Glomerular endothelial cell (primary cell): ENCODE results near the gene MECR. TPM values are rescaled to one million over a fixed set of nuclear protein-coding genes. Genes with fewer than 3 reads are reported as not detected.

ENCODE experiments used
- DNase-seq: peaks from one replicate; pipeline ENCODE4 v3.0.0-alpha.2; 2011; ENCODE audit warnings: low read depth, low spot score; ENCODE audit errors: extremely low read depth
- total RNA-seq: library from RNA; depleted of rRNA; stranded (reverse); fragments of >200 nt; gene quantifications from 2 replicates; pipeline ENCODE4 v1.2.3, GENCODE V29; 2015

The MECR gene
- total RNA-seq, 1 donor from 2014 or later = 25.1 TPM

DNA sequence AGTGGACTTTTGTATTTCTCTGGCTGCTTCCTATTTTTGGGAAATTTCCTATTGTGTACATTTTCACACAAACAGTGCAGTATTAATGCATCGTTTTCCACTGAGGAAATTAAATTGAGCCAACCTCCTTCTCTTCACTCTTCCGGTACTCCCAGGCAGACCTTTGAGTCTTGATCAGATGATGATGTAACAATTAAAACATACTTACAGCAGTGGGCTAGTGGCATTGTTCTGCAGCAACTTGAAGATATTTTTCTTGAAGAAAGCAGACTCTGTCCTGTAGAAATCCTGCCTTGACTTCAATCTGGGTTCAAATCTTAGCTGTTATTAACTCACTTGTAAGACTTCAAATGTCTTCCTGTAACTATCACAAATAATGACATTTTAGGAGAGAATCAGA lies 88.0 kb downstream of the MECR start:
- no peak for DNase-seq

Other genes starting within 250 kb of the MECR start
- gene TMEM200B, start 107.0 kb downstream of the MECR start, total RNA-seq = 0.41 and 2.4 TPM in 2 replicates
- gene SRSF4, start 49.0 kb downstream of the MECR start, total RNA-seq = 41.2 and 61.3 TPM in 2 replicates
- gene PTPRU, start 5.6 kb upstream of the MECR start, total RNA-seq = 19.4 and 38.9 TPM in 2 replicates